CD4-positive, CD25-positive, alpha-beta regulatory T cell (primary cell): Measurements from ENCODE around the gene MAGI1. TPM values are rescaled to one million over a fixed set of nuclear protein-coding genes. Genes with fewer than 3 reads are reported as not detected.
"Not testable (repeated sequence)": the region's sequence is repeated elsewhere in the genome, so short reads cannot be mapped to it uniquely, and the experiment has no call there.

Experiments used
- ATAC-seq, 2 donors: fragments of 150-1000 bp; cut with Tn5 transposase; one replicate each; pipeline ENCODE4 v1.10.0; 2021; ENCODE audit warnings: low read depth in 2 of 2, moderate number of reproducible peaks in 2 of 2, moderate library complexity in 1 of 2
- DNase-seq, 3 donors: peaks; one replicate each; pipeline versions ENCODE4 v3.0.0 to v3.0.0-alpha.2; 2012 to 2022; ENCODE audit warnings: mixed read lengths in 1 of 3
- H3K27ac ChIP-seq: one replicate; pipeline ENCODE4 v1.7.0; 2013; ENCODE audit warnings: mild to moderate bottlenecking, low read length; ENCODE audit not compliant: insufficient read depth, poor library complexity, severe bottlenecking
- H3K27me3 ChIP-seq: one replicate; pipeline ENCODE4 v1.7.0; 2013; ENCODE audit warnings: low read length; ENCODE audit not compliant: control insufficient read depth, insufficient read depth
- H3K36me3 ChIP-seq: one replicate; pipeline ENCODE4 v1.7.0; 2013; ENCODE audit warnings: mild to moderate bottlenecking, low read length, moderate library complexity; ENCODE audit not compliant: control insufficient read depth, insufficient read depth
- H3K4me1 ChIP-seq: 2 replicates; pipeline ENCODE4 v1.7.0; 2013; ENCODE audit warnings: mild to moderate bottlenecking, low read length; ENCODE audit not compliant: insufficient read depth, control insufficient read depth, poor library complexity, severe bottlenecking
- H3K4me3 ChIP-seq: one replicate; pipeline ENCODE4 v1.7.0; 2013; ENCODE audit warnings: low read depth, mild to moderate bottlenecking, low read length, moderate library complexity
- H3K9me3 ChIP-seq, 2 experiments: 1 replicate in 1 of 2; 2 replicates in 1 of 2; pipeline ENCODE4 v1.7.0; 2013; ENCODE audit warnings: low read length in 2 of 2, mild to moderate bottlenecking in 1 of 2, moderate library complexity in 1 of 2; ENCODE audit not compliant: control insufficient read depth in 2 of 2
- H3K27ac Mint-ChIP-seq, 3 donors: one replicate each; pipeline ENCODE4 v1.8.0; 2020 to 2022; ENCODE audit warnings: mild to moderate bottlenecking in 3 of 3, mixed read lengths in 3 of 3, moderate library complexity in 2 of 3
- H3K27me3 Mint-ChIP-seq: one replicate; pipeline ENCODE4 v1.8.0; 2022; ENCODE audit warnings: mild to moderate bottlenecking, mixed read lengths
- H3K36me3 Mint-ChIP-seq: one replicate; pipeline ENCODE4 v1.8.0; 2020; ENCODE audit warnings: mixed read lengths
- H3K4me1 Mint-ChIP-seq, 4 donors: one replicate each; pipeline ENCODE4 v1.8.0; 2020 to 2022; ENCODE audit warnings: mixed read lengths in 4 of 4, mild to moderate bottlenecking in 1 of 4
- H3K4me3 Mint-ChIP-seq, 4 donors: one replicate each; pipeline ENCODE4 v1.8.0; 2020 to 2022; ENCODE audit warnings: mild to moderate bottlenecking in 4 of 4, mixed read lengths in 4 of 4, moderate library complexity in 3 of 4
- H3K9me3 Mint-ChIP-seq, 7 donors: one replicate each; pipeline ENCODE4 v1.8.0; 2020 to 2022; ENCODE audit warnings: mixed read lengths in 7 of 7, mild to moderate bottlenecking in 3 of 7, moderate library complexity in 2 of 7
- polyA plus RNA-seq, 4 donors: library from polyadenylated mRNA; unstranded; fragments of 300-500 nt; fragmentation: Illumina TruSeq; gene quantifications; one replicate each; pipeline ENCODE4 v1.2.3, GENCODE V29; 2021
- total RNA-seq: library from RNA; stranded (reverse); gene quantifications from one replicate; pipeline ENCODE4 v1.2.3, GENCODE V29; 2022

MAGI1 gene
- total and polyA plus RNA-seq, 5 donors from 2014 or later = 0.10 to 0.44 (median 0.19) TPM; not detected in 1

GRCh38 chr3:65720989-65721737 is 317.6 kb downstream of the MAGI1 start:
- Mint-ChIP-seq H3K27ac (peak overlapping the region in 1 of 3 donors; percentile 16), H3K27me3 (no peaks in the 10 kb centered on the region), H3K36me3 (no peaks in the 10 kb centered on the region), H3K4me1 (no peaks in the 10 kb centered on the region), H3K4me3 (no peak overlapping the region), H3K9me3 (peaks cover 0 to 2% (median 0%) of the 10 kb centered on the region in 7 donors)
- Histone ChIP-seq H3K27ac (no peak overlapping the region), H3K27me3 (no peaks in the 10 kb centered on the region), H3K4me1 (no peaks in the 10 kb centered on the region), H3K9me3 (no peaks in the 10 kb centered on the region), H3K36me3 (no peaks in the 10 kb centered on the region), H3K4me3 (no peak overlapping the region)
- DNase-seq = no peak
- ATAC-seq = no peak

GRCh38 chr3:65719639-65720038 is 319.1 kb downstream of the MAGI1 start:
- H3K27me3 ChIP-seq, H3K27ac ChIP-seq, H3K4me1 Mint-ChIP-seq, DNase-seq, H3K27ac Mint-ChIP-seq, ATAC-seq, H3K4me3 ChIP-seq, H3K36me3 Mint-ChIP-seq, H3K9me3 Mint-ChIP-seq, H3K9me3 ChIP-seq, H3K27me3 Mint-ChIP-seq, H3K4me3 Mint-ChIP-seq, H3K36me3 ChIP-seq, H3K4me1 ChIP-seq: not testable (repeated sequence)

- Mint-ChIP-seq H3K4me3 (no peak overlapping the region), H3K36me3 (no peaks in the 10 kb centered on the region), H3K27me3 (no peaks in the 10 kb centered on the region), H3K9me3 (peaks cover 0 to 2% (median 0%) of the 10 kb centered on the region in 7 donors), H3K27ac (no peak overlapping the region), H3K4me1 (no peaks in the 10 kb centered on the region)
- no peak overlapping the region for H3K27ac ChIP-seq
- ATAC-seq (no peak), DNase-seq (no peak)
- no peaks in the 10 kb centered on the region for H3K9me3 ChIP-seq
- no peaks in the 10 kb centered on the region for H3K36me3 ChIP-seq
- no peaks in the 10 kb centered on the region for H3K4me1 ChIP-seq
- no peaks in the 10 kb centered on the region for H3K27me3 ChIP-seq
- H3K4me3 ChIP-seq = no peak overlapping the region
Observed at GRCh38 chr3:65717676-65718346, 320.9 kb downstream of the MAGI1 start.

GRCh38 chr3:65716071-65716751 is 322.5 kb downstream of the MAGI1 start:
- Histone ChIP-seq H3K27me3 (no peaks in the 10 kb centered on the region), H3K4me3 (no peak overlapping the region), H3K4me1 (no peaks in the 10 kb centered on the region), H3K27ac (no peak overlapping the region), H3K9me3 (no peaks in the 10 kb centered on the region), H3K36me3 (no peaks in the 10 kb centered on the region)
- no peak overlapping the region for H3K4me3 Mint-ChIP-seq
- H3K27ac Mint-ChIP-seq = no peak overlapping the region
- H3K9me3 Mint-ChIP-seq = peaks cover 0 to 2% (median 0%) of the 10 kb centered on the region in 7 donors
- no peaks in the 10 kb centered on the region for H3K36me3 Mint-ChIP-seq
- DNase-seq = no peak
- ATAC-seq = no peak
- no peaks in the 10 kb centered on the region for H3K27me3 Mint-ChIP-seq
- H3K4me1 Mint-ChIP-seq = no peaks in the 10 kb centered on the region

GRCh38 chr3:65714134-65714533 is 324.6 kb downstream of the MAGI1 start:
- no peaks in the 10 kb centered on the region for H3K9me3 ChIP-seq
- H3K4me1 ChIP-seq = no peaks in the 10 kb centered on the region
- DNase-seq = no peak
- Mint-ChIP-seq H3K36me3 (no peaks in the 10 kb centered on the region), H3K27me3 (no peaks in the 10 kb centered on the region), H3K9me3 (peaks cover 0 to 5% (median 0%) of the 10 kb centered on the region in 7 donors), H3K27ac (no peak overlapping the region), H3K4me3 (no peak overlapping the region), H3K4me1 (no peaks in the 10 kb centered on the region)
- no peaks in the 10 kb centered on the region for H3K36me3 ChIP-seq
- H3K27ac ChIP-seq = no peak overlapping the region
- ATAC-seq = no peak
- no peak overlapping the region for H3K4me3 ChIP-seq
- no peaks in the 10 kb centered on the region for H3K27me3 ChIP-seq

- peaks cover 0 to 5% (median 0%) of the 10 kb centered on the region in 7 donors for H3K9me3 Mint-ChIP-seq
- H3K27ac Mint-ChIP-seq = no peak overlapping the region
- no peaks in the 10 kb centered on the region for H3K27me3 Mint-ChIP-seq
- H3K4me3 ChIP-seq = no peak overlapping the region
- no peaks in the 10 kb centered on the region for H3K36me3 Mint-ChIP-seq
- H3K4me1 Mint-ChIP-seq = no peaks in the 10 kb centered on the region
- no peak overlapping the region for H3K27ac ChIP-seq
- H3K4me1 ChIP-seq = no peaks in the 10 kb centered on the region
- no peaks in the 10 kb centered on the region for H3K9me3 ChIP-seq
- no peak for DNase-seq
- H3K36me3 ChIP-seq = no peaks in the 10 kb centered on the region
- H3K4me3 Mint-ChIP-seq = no peak overlapping the region
- no peaks in the 10 kb centered on the region for H3K27me3 ChIP-seq
- ATAC-seq = no peak
Observed at GRCh38 chr3:65713016-65713415, 325.7 kb downstream of the MAGI1 start.

GRCh38 chr3:65712140-65712539 is 326.6 kb downstream of the MAGI1 start:
- Mint-ChIP-seq H3K27ac (no peak overlapping the region), H3K4me3 (no peak overlapping the region), H3K4me1 (no peaks in the 10 kb centered on the region), H3K9me3 (peaks cover 0 to 5% (median 0%) of the 10 kb centered on the region in 7 donors), H3K36me3 (no peaks in the 10 kb centered on the region), H3K27me3 (no peaks in the 10 kb centered on the region)
- DNase-seq (no peak), ATAC-seq (no peak)
- Histone ChIP-seq H3K27me3 (no peaks in the 10 kb centered on the region), H3K27ac (no peak overlapping the region), H3K9me3 (no peaks in the 10 kb centered on the region), H3K4me1 (no peaks in the 10 kb centered on the region), H3K36me3 (no peaks in the 10 kb centered on the region), H3K4me3 (no peak overlapping the region)
